Panc1 (cell line): Measurements from ENCODE around the gene PLD3. TPM values are rescaled to one million over a fixed set of nuclear protein-coding genes. Genes with fewer than 3 reads are reported as not detected.
A peak's percentile ranks its signal among the peaks of the same experiment; 100 is the strongest.

Experiments used
- ATAC-seq: fragments of 200-7000 bp; cut with Tn5 transposase; 2 replicates; pipeline ENCODE4 v1.9.1; 2020; ENCODE audit warnings: mild to moderate bottlenecking, moderate library complexity
- BruUV-seq: library from RNA; stranded (reverse); fragments of 400-500 nt; replicated peaks from 2 replicates; lab custom pipeline; 2021; lab: Mats Ljungman, UMichigan
- CTCF ChIA-PET: fragments of 300-600 bp; sonication (Branson Sonifier 250); formaldehyde crosslinking; loops from one replicate; lab custom pipeline; 2022; ENCODE audit warnings: antibody characterized with exemption; lab: Charles Lee
- POLR2A ChIA-PET: fragments of 300-600 bp; sonication (Branson Sonifier 250); formaldehyde crosslinking; loops from one replicate; lab custom pipeline; 2022; ENCODE audit warnings: antibody characterized with exemption; lab: Charles Lee
- DNase-seq: peaks from one replicate; pipeline ENCODE4 v3.0.0-alpha.2; 2010; ENCODE audit warnings: low read depth, low spot score
- H3K27ac ChIP-seq: 2 replicates; pipeline ENCODE4 v1.5.1; 2011; ENCODE audit warnings: mild to moderate bottlenecking, low read length, inconsistent platforms
- H3K27me3 ChIP-seq: fragments of 200-500 bp; sonication (Bioruptor generic); 2 replicates; pipeline ENCODE4 v1.6.0; 2014; ENCODE audit warnings: low read length, inconsistent platforms; ENCODE audit not compliant: control insufficient read depth, insufficient read depth
- H3K36me3 ChIP-seq: fragments of 200-500 bp; sonication (Bioruptor generic); 2 replicates; pipeline ENCODE4 v1.5.1; 2014; ENCODE audit warnings: inconsistent platforms, mild to moderate bottlenecking, low read length, moderate library complexity; ENCODE audit not compliant: control insufficient read depth, insufficient read depth
- H3K4me1 ChIP-seq: 2 replicates; pipeline ENCODE4 v1.5.1; 2011; ENCODE audit warnings: inconsistent platforms, mild to moderate bottlenecking, low read length, moderate library complexity; ENCODE audit not compliant: control insufficient read depth, insufficient read depth
- H3K4me3 ChIP-seq, 2 experiments: 2 replicates each; pipeline ENCODE4 v1.5.1; 2011 to 2012; ENCODE audit warnings: low read depth in 2 of 2, low read length in 2 of 2, mild to moderate bottlenecking in 2 of 2, inconsistent platforms in 1 of 2, moderate library complexity in 1 of 2
- H3K9me3 ChIP-seq: fragments of 200-500 bp; sonication (Bioruptor generic); 2 replicates; pipeline ENCODE4 v1.5.1; 2014; ENCODE audit warnings: low read depth, mild to moderate bottlenecking, inconsistent platforms, low read length, moderate library complexity; ENCODE audit not compliant: control insufficient read depth, insufficient read depth
- POLR2AphosphoS5 ChIP-seq: IDR thresholded peaks from 2 replicates; pipeline ENCODE4 v1.6.1; 2012; ENCODE audit warnings: mild to moderate bottlenecking, low read depth, low read length, moderate library complexity
- REST ChIP-seq, 2 experiments: IDR thresholded peaks; 2 replicates each; pipeline ENCODE4 v1.6.1; 2011 to 2012; ENCODE audit warnings: low read depth in 2 of 2, control low read depth in 1 of 2, low read length in 1 of 2, mild to moderate bottlenecking in 1 of 2, moderate library complexity in 1 of 2; ENCODE audit not compliant: insufficient read depth in 1 of 2
- SIN3A ChIP-seq: IDR thresholded peaks from 2 replicates; pipeline ENCODE4 v1.6.1; 2012; ENCODE audit warnings: low read depth, mild to moderate bottlenecking, low read length, moderate library complexity, borderline replicate concordance; ENCODE audit not compliant: insufficient read depth
- TCF7L2 ChIP-seq: IDR thresholded peaks from 2 replicates; pipeline ENCODE4 v1.6.1; 2011; ENCODE audit warnings: mild to moderate bottlenecking, low read depth, low read length, inconsistent platforms
- in situ Hi-C: cut with HindIII; loops from 2 replicates; pipeline ENCODE4 v1.10.0; 2016; ENCODE audit warnings: low sequenced_read_pairs, low pct_unique_long_range_greater_than_20kb
- intact Hi-C: fragments of 100-400 bp; cut with micrococcal nuclease; formaldehyde crosslinking; loops from one replicate; pipeline ENCODE4 v1.10.0; 2022; ENCODE audit not compliant: unreplicated experiment
- total RNA-seq: library from RNA; stranded (reverse); gene quantifications from one replicate; pipeline ENCODE4 v1.2.1, GENCODE V29; 2021; ENCODE audit not compliant: unreplicated experiment
- TF ChIP-seq, protein P1 (sequence below): fragments of 450-650 bp; IDR thresholded peaks from 2 replicates; pipeline ENCODE4 v1.5.1; 2017; ENCODE audit warnings: mild to moderate bottlenecking

PLD3 gene
- total RNA-seq, 1 experiment from 2014 or later = 81.8 TPM

DNA sequence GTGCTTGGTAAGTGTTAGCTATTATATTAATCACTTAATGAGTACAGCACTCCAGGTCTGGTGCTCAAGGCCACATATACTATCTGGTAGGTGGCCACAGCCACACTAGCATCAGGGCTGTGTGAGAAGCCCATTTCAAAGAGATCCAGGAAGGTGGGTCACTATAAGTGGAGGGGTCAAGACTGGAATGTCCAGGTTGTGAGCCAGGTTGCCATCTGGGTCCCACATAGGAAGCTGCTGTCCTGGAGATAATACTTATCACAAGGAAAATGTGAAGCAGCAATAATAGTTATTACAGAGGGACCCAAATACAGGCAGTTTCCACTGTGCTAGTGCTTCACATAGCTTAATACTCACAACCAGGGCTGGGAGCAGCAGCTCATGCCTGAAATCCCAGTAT lies 13.4 kb upstream of the PLD3 start:
- ChIA-PET POLR2A (interaction anchor here (0.6 to 1.1 kb wide), 12 partner anchors 13 to 688 kb away, joined by 3 to 15 read pairs (median 4); no protein-coding TSS in a partner anchor), CTCF (interaction anchor here (0.6 to 26.0 kb wide), 9 partner anchors 14 to 365 kb away, joined by 3 to 498 read pairs (median 8); partner anchors contain the start of gene TTC9B)
- Histone ChIP-seq H3K36me3 (no peaks in the 10 kb centered on the region), H3K9me3 (no peaks in the 10 kb centered on the region), H3K27ac (no peak overlapping the region), H3K4me3 (no peak overlapping the region), H3K4me1 (no peaks in the 10 kb centered on the region), H3K27me3 (peaks cover 2% of the 10 kb centered on the region; the same call in 1 of the 2 replicates)
- intact Hi-C loops (no loop called here), in situ Hi-C loops (loop anchor here (25.0 kb wide), 1 partner anchor 1673 kb away; no protein-coding TSS in a partner anchor)
- ATAC-seq (peak; percentile 39), DNase-seq (no peak)
- TF ChIP-seq POLR2AphosphoS5 = no peak
- no peak for TF ChIP-seq TCF7L2
- no peak for TF ChIP-seq SIN3A
- TF ChIP-seq REST (IDR thresholded peaks at IDR 0.05; ENCODE audit: insufficient read depth in 1 of 2, low read depth in 2 of 2, low read length in 1 of 2) = no peak
- TF ChIP-seq, protein P1, sequence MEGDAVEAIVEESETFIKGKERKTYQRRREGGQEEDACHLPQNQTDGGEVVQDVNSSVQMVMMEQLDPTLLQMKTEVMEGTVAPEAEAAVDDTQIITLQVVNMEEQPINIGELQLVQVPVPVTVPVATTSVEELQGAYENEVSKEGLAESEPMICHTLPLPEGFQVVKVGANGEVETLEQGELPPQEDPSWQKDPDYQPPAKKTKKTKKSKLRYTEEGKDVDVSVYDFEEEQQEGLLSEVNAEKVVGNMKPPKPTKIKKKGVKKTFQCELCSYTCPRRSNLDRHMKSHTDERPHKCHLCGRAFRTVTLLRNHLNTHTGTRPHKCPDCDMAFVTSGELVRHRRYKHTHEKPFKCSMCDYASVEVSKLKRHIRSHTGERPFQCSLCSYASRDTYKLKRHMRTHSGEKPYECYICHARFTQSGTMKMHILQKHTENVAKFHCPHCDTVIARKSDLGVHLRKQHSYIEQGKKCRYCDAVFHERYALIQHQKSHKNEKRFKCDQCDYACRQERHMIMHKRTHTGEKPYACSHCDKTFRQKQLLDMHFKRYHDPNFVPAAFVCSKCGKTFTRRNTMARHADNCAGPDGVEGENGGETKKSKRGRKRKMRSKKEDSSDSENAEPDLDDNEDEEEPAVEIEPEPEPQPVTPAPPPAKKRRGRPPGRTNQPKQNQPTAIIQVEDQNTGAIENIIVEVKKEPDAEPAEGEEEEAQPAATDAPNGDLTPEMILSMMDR = no peak
- no TSS peak for BruUV-seq

GRCh38 chr19:40335855-40336600 lies 12.5 kb upstream of the PLD3 start:
- Histone ChIP-seq H3K4me3 (no peak overlapping the region), H3K36me3 (no peaks in the 10 kb centered on the region), H3K27ac (no peak overlapping the region), H3K27me3 (peaks cover 2% of the 10 kb centered on the region; the same call in 1 of the 2 replicates), H3K4me1 (no peaks in the 10 kb centered on the region), H3K9me3 (no peaks in the 10 kb centered on the region)
- peak; percentile 19 for ATAC-seq
- intact Hi-C loops (loop anchor here (2.0 kb wide), 1 partner anchor 31 kb away; no protein-coding TSS in a partner anchor), in situ Hi-C loops (loop anchor here (25.0 kb wide), 1 partner anchor 1674 kb away; no protein-coding TSS in a partner anchor)
- ChIA-PET POLR2A (interaction anchor here (0.7 to 1.1 kb wide), 6 partner anchors 18 to 63 kb away, joined by 3 to 7 read pairs (median 4); no protein-coding TSS in a partner anchor), CTCF (interaction anchor here (0.7 to 26.0 kb wide), 7 partner anchors 16 to 955 kb away, joined by 3 to 498 read pairs (median 7); partner anchors contain the start of gene TTC9B)
- no TSS peak for BruUV-seq
- TF ChIP-seq POLR2AphosphoS5 (no peak), SIN3A (no peak)
- TF ChIP-seq, protein P1 = no peak
- no peak for DNase-seq
